Mesenchymal stem cell (in vitro differentiated cells and primary cell): Measurements from ENCODE around the gene DYSF.
A peak's percentile ranks its signal among the peaks of the same experiment; 100 is the strongest.

Source experiments
- DNase-seq: peaks from one replicate; pipeline ENCODE4 v3.0.0-alpha.2; 2013
- H2AFZ ChIP-seq: one replicate; pipeline ENCODE4 v1.6.1; 2013; ENCODE audit warnings: low read depth, mild to moderate bottlenecking, control low read depth, inconsistent platforms, low read length, moderate library complexity
- H2AK5ac ChIP-seq: 2 replicates; pipeline ENCODE4 v1.6.1; 2013; ENCODE audit warnings: low read length, moderate library complexity, mild to moderate bottlenecking, inconsistent platforms; ENCODE audit not compliant: severe bottlenecking
- H2BK120ac ChIP-seq: one replicate; pipeline ENCODE4 v1.6.1; 2013; ENCODE audit warnings: low read depth, mild to moderate bottlenecking, inconsistent platforms, low read length, moderate library complexity
- H2BK12ac ChIP-seq, 2 experiments: one replicate each; pipeline ENCODE4 v1.6.1; 2013; ENCODE audit warnings: inconsistent platforms in 2 of 2, low read length in 2 of 2, mild to moderate bottlenecking in 2 of 2, moderate library complexity in 2 of 2, control low read depth in 1 of 2
- H2BK15ac ChIP-seq: one replicate; pipeline ENCODE4 v1.6.1; 2013; ENCODE audit warnings: mild to moderate bottlenecking, low read depth, inconsistent platforms; ENCODE audit not compliant: poor library complexity, severe bottlenecking
- H2BK5ac ChIP-seq: 2 replicates; pipeline ENCODE4 v1.6.1; 2013; ENCODE audit warnings: low read depth, mild to moderate bottlenecking, low read length, control low read depth, inconsistent platforms; ENCODE audit not compliant: poor library complexity, severe bottlenecking
- H3K14ac ChIP-seq, 2 experiments: one replicate each; pipeline ENCODE4 v1.6.1; 2013; ENCODE audit warnings: inconsistent platforms in 2 of 2, low read length in 2 of 2, control low read depth in 1 of 2, mild to moderate bottlenecking in 1 of 2, moderate library complexity in 1 of 2
- H3K18ac ChIP-seq, 2 experiments: one replicate each; pipeline ENCODE4 v1.6.1; 2013; ENCODE audit warnings: inconsistent platforms in 2 of 2, low read length in 2 of 2, control low read depth in 1 of 2, low read depth in 1 of 2, mild to moderate bottlenecking in 1 of 2
- H3K23ac ChIP-seq, 2 experiments: one replicate each; pipeline ENCODE4 v1.6.1; 2013; ENCODE audit warnings: inconsistent platforms in 2 of 2, low read length in 2 of 2, mild to moderate bottlenecking in 2 of 2, moderate library complexity in 2 of 2, control low read depth in 1 of 2
- H3K27ac ChIP-seq: 2 replicates; pipeline ENCODE4 v1.5.1; 2013; ENCODE audit warnings: mild to moderate bottlenecking, moderate library complexity, low read length, control low read depth, inconsistent platforms; ENCODE audit not compliant: poor library complexity, severe bottlenecking
- H3K27me3 ChIP-seq, 2 experiments: 2 replicates each; pipeline versions ENCODE4 v1.6.1 to v1.7.0; 2013; ENCODE audit warnings: low read length in 2 of 2, mild to moderate bottlenecking in 2 of 2, moderate library complexity in 2 of 2, control low read depth in 1 of 2, inconsistent platforms in 1 of 2; ENCODE audit not compliant: control insufficient read depth in 1 of 2, insufficient read depth in 1 of 2
- H3K36me3 ChIP-seq, 2 experiments: 2 replicates each; pipeline versions ENCODE4 v1.6.1 to v1.7.0; 2013; ENCODE audit warnings: low read length in 2 of 2, control low read depth in 1 of 2, inconsistent platforms in 1 of 2, low read depth in 1 of 2, mild to moderate bottlenecking in 1 of 2; ENCODE audit not compliant: insufficient read depth in 2 of 2, control insufficient read depth in 1 of 2
- H3K4ac ChIP-seq, 2 experiments: one replicate each; pipeline ENCODE4 v1.6.1; 2013; ENCODE audit warnings: inconsistent platforms in 2 of 2, low read length in 2 of 2, mild to moderate bottlenecking in 2 of 2, moderate library complexity in 2 of 2, control low read depth in 1 of 2, low read depth in 1 of 2
- H3K4me1 ChIP-seq: 2 replicates; pipeline ENCODE4 v1.6.1; 2013; ENCODE audit warnings: low read depth, low read length, control low read depth; ENCODE audit not compliant: control insufficient read depth, insufficient read depth
- H3K4me2 ChIP-seq: 2 replicates; pipeline ENCODE4 v1.6.1; 2013; ENCODE audit warnings: low read length, mild to moderate bottlenecking, inconsistent platforms; ENCODE audit not compliant: poor library complexity, severe bottlenecking
- H3K4me3 ChIP-seq, 2 experiments: 2 replicates each; pipeline versions ENCODE4 v1.5.1 to v1.7.0; 2013; ENCODE audit warnings: low read length in 2 of 2, mild to moderate bottlenecking in 2 of 2, control low read depth in 1 of 2, low read depth in 1 of 2; ENCODE audit not compliant: insufficient read depth in 1 of 2
- H3K79me1 ChIP-seq: replicated peaks from 2 replicates; pipeline ENCODE4 v1.6.1; 2013; ENCODE audit warnings: mild to moderate bottlenecking, control low read depth, low read length, inconsistent platforms; ENCODE audit not compliant: poor library complexity, severe bottlenecking
- H3K9ac ChIP-seq: 2 replicates; pipeline ENCODE4 v1.7.0; 2013; ENCODE audit warnings: mild to moderate bottlenecking, low read length, moderate library complexity
- H3K9me3 ChIP-seq: 2 replicates; pipeline ENCODE4 v1.7.0; 2013; ENCODE audit warnings: mild to moderate bottlenecking, low read length; ENCODE audit not compliant: control insufficient read depth
- H4K8ac ChIP-seq: one replicate; pipeline ENCODE4 v1.6.1; 2013; ENCODE audit warnings: inconsistent platforms, mild to moderate bottlenecking, low read length, moderate library complexity
- H4K91ac ChIP-seq: one replicate; pipeline ENCODE4 v1.6.1; 2013; ENCODE audit warnings: mild to moderate bottlenecking, low read length, inconsistent platforms
- WGBS: methylation state at CpG from one replicate; pipeline ENCODE4 v1.1.7; 2013; ENCODE audit warnings: mixed read lengths; 5-methylcytosine and 5-hydroxymethylcytosine counted together

The DYSF gene

DNA sequence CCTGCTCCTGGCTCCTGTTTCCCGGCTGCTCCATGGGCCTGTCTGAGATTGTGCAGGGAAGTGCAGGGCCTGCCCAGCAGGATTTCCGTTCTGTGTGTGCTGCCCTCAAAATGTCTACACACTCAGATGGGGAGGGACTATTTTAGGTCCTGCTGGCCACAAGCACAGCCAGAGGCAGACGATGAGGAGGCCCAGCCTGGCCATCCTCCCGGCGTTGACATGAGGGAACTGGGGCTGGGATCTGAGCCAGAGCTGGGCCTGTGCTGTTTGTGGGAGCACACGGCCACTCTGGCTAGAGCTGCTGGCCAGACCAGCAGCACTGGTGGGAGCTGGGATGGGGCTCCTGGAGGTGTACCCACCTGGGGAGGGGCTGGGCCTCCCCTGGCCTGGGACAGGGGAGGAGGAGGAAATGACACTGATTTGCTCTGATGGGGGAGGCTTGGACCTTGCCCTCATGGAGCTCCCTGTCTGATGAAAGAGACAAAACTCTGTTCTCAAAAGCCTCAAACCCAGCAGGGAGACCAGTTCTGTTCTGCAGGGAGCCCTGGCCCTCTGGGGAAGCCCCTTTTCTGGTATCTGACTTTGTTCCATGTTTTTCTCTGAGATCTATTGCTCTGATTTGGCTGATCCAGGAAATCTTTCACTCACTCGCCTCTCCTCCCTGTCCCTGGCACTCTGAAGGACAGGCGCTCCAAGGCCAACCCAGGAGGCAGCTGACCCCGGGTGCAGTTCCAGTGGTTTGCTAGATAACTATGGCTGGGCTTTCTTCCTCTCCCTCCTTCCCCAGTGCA, 161.8 kb downstream of the DYSF start:
- H3K4me3 ChIP-seq: no peak overlapping the region
- no peak overlapping the region for H2BK12ac ChIP-seq
- no peak overlapping the region for H3K4me2 ChIP-seq
- no peak for DNase-seq
- no peak overlapping the region for H3K27ac ChIP-seq
- no peak overlapping the region for H3K23ac ChIP-seq
- no peak overlapping the region for H2BK120ac ChIP-seq
- H3K9me3 ChIP-seq: no peaks in the 10 kb centered on the region
- H2AFZ ChIP-seq: no peak overlapping the region
- peaks cover 11% of the 10 kb centered on the region for H3K4me1 ChIP-seq
- H3K9ac ChIP-seq: peak overlapping the region; percentile 32
- H2BK5ac ChIP-seq: no peak overlapping the region
- 76% methylated on average over 9 of the region's 9 CpGs for WGBS
- no peak overlapping the region for H4K8ac ChIP-seq
- no peak overlapping the region for H2BK15ac ChIP-seq
- H3K27me3 ChIP-seq: peaks cover 0 to 44% of the 10 kb centered on the region in 2 experiments
- no peak overlapping the region for H3K18ac ChIP-seq
- no peak overlapping the region for H3K14ac ChIP-seq
- H3K36me3 ChIP-seq: peaks cover 0 to 82% of the 10 kb centered on the region in 2 experiments
- no peak overlapping the region for H2AK5ac ChIP-seq
- H3K79me1 ChIP-seq: peaks cover 11% of the 10 kb centered on the region
- no peak overlapping the region for H3K4ac ChIP-seq
- H4K91ac ChIP-seq: no peak overlapping the region

- no peak for DNase-seq
- H3K23ac ChIP-seq: no peak overlapping the region
- peaks cover 11% of the 10 kb centered on the region for H3K79me1 ChIP-seq
- H2BK5ac ChIP-seq: no peak overlapping the region
- H3K18ac ChIP-seq: no peak overlapping the region
- WGBS: 84% methylated on average over 10 of the region's 13 CpGs
- H3K27me3 ChIP-seq: peaks cover 0 to 45% of the 10 kb centered on the region in 2 experiments
- H3K14ac ChIP-seq: no peak overlapping the region
- H3K4ac ChIP-seq: no peak overlapping the region
- H2BK12ac ChIP-seq: no peak overlapping the region
- no peak overlapping the region for H3K9ac ChIP-seq
- H2AK5ac ChIP-seq: no peak overlapping the region
- no peak overlapping the region for H2BK15ac ChIP-seq
- no peak overlapping the region for H3K4me3 ChIP-seq
- H2AFZ ChIP-seq: no peak overlapping the region
- no peak overlapping the region for H3K27ac ChIP-seq
- no peak overlapping the region for H3K4me2 ChIP-seq
- no peak overlapping the region for H4K8ac ChIP-seq
- H3K36me3 ChIP-seq: peaks cover 0 to 84% of the 10 kb centered on the region in 2 experiments
- H4K91ac ChIP-seq: no peak overlapping the region
- no peaks in the 10 kb centered on the region for H3K9me3 ChIP-seq
- H3K4me1 ChIP-seq: peaks cover 11% of the 10 kb centered on the region
- H2BK120ac ChIP-seq: no peak overlapping the region
Observed at GRCh38 chr2:71615767-71616730, 162.7 kb downstream of the DYSF start.

- Histone ChIP-seq H4K8ac (no peak overlapping the region), H2BK15ac (no peak overlapping the region), H2BK12ac (no peak overlapping the region), H3K18ac (no peak overlapping the region), H3K36me3 (peaks cover 0 to 72% of the 10 kb centered on the region in 2 experiments), H2AFZ (no peak overlapping the region), H3K79me1 (peaks cover 11% of the 10 kb centered on the region), H3K23ac (no peak overlapping the region), H3K9me3 (no peaks in the 10 kb centered on the region), H3K14ac (peak overlapping the region in 1 of 2 experiments; percentile 58), H3K4me2 (no peak overlapping the region), H2AK5ac (no peak overlapping the region), H3K9ac (no peak overlapping the region), H3K4me3 (no peak overlapping the region), H3K27me3 (peaks cover 0 to 32% of the 10 kb centered on the region in 2 experiments), H4K91ac (peak overlapping the region; percentile 72), H2BK5ac (no peak overlapping the region), H3K4me1 (peaks cover 11% of the 10 kb centered on the region), H3K27ac (no peak overlapping the region), H2BK120ac (no peak overlapping the region), H3K4ac (no peak overlapping the region)
- WGBS: 90% methylated on average over 5 of the region's 5 CpGs
- no peak for DNase-seq
Observed at GRCh38 chr2:71617266-71617665, 163.9 kb downstream of the DYSF start.
